Measurements from ENCODE around the gene KRTAP2-4. TPM values are rescaled to one million over a fixed set of nuclear protein-coding genes. Genes with fewer than 3 reads are reported as not detected.

Gene KRTAP2-4
- total and polyA plus RNA-seq, 2 of the 4 experiments (the other 2 are of a cell fraction), result not detected

GRCh38 chr17:41069031-41069430 lies 3.4 kb upstream of the KRTAP2-4 start (continued):
- no peak for TF ChIP-seq RCOR1 (IDR thresholded peaks at IDR 0.05; ENCODE audit: insufficient replicate concordance, low read length)
- TF ChIP-seq CHD1 (IDR thresholded peaks at IDR 0.05; ENCODE audit: low read depth, low read length), result no peak

- CTCF ChIA-PET, result no interaction called here
- peak; percentile 73 for DNase-seq
- TF ChIP-seq NFE2L2 (IDR thresholded peaks at IDR 0.05; ENCODE audit: low read depth, low read length) (no peak), MXI1 (IDR thresholded peaks at IDR 0.05; ENCODE audit: borderline replicate concordance, low read depth, low read length) (no peak), RCOR1 (IDR thresholded peaks at IDR 0.05; ENCODE audit: insufficient replicate concordance, low read length) (no peak), ELK1 (IDR thresholded peaks at IDR 0.05; ENCODE audit: borderline replicate concordance, low read depth, low read length) (no peak), FOS (IDR thresholded peaks at IDR 0.05; ENCODE audit: low read depth, low read length) (no peak), POLR2A (IDR thresholded peaks at IDR 0.05; ENCODE audit: low read depth, low read length) (no peak), CTCF (conservative IDR thresholded peaks at IDR 0.05; ENCODE audit: low read depth, low read length) (no peak), RFX5 (IDR thresholded peaks at IDR 0.05; ENCODE audit: low read depth, low read length) (no peak), BHLHE40 (IDR thresholded peaks at IDR 0.05; ENCODE audit: low read depth, low read length) (no peak), USF2 (IDR thresholded peaks at IDR 0.05; ENCODE audit: low read depth, low read length) (no peak), MAFK (IDR thresholded peaks at IDR 0.05; ENCODE audit: low read depth, low read length) (no peak), RAD21 (IDR thresholded peaks at IDR 0.05; ENCODE audit: low read length) (no peak), CHD1 (IDR thresholded peaks at IDR 0.05; ENCODE audit: low read depth, low read length) (no peak), SMC3 (IDR thresholded peaks at IDR 0.05; ENCODE audit: low read depth, low read length) (no peak)
Measured at GRCh38 chr17:41067281-41067680, 1.6 kb upstream of the KRTAP2-4 start.

More at GRCh38 chr17:41067281-41067680, 1.6 kb upstream of the KRTAP2-4 start:
- no peak overlapping the region for H3K27ac ChIP-seq (ENCODE audit: insufficient read depth, low read length)
- in situ Hi-C loops (cut with MboI; ENCODE audit: low sequenced_read_pairs), result no loop called here
- H3K4me1 ChIP-seq (ENCODE audit: control insufficient read depth, insufficient read depth, low read length), result peaks cover 5% of the 10 kb centered on the region; the same call in 1 of the 2 replicates
- dilution Hi-C loops (cut with HindIII; ENCODE audit: low sequenced_read_pairs, unreplicated experiment), result no loop called here
- no TSS peak for BruUV-seq (replicated peaks)
- peak overlapping the region; percentile 96 for H2BK120ac ChIP-seq (ENCODE audit: low read depth, low read length)
- peak overlapping the region; percentile 89 for H3K14ac ChIP-seq (replicated peaks; ENCODE audit: low read depth, low read length)
- POLR2A ChIA-PET (ENCODE audit: unreplicated experiment), result no interaction called here
- peak overlapping the region; percentile 74; the same call in 2 of the 3 replicates for H2BK15ac ChIP-seq (ENCODE audit: low read depth, low read length)
- no peak overlapping the region for H3K4me2 ChIP-seq (ENCODE audit: low read depth, low read length)
- H2AFZ ChIP-seq (replicated peaks; ENCODE audit: low read length, poor library complexity), result no peak overlapping the region
- H4K91ac ChIP-seq (ENCODE audit: insufficient read depth, low read depth, low read length), result peak overlapping the region; percentile 90
- no peak overlapping the region for H3K9ac ChIP-seq (ENCODE audit: low read depth, low read length)
- peak overlapping the region; percentile 94 for H2BK5ac ChIP-seq (ENCODE audit: low read depth, low read length, poor library complexity, severe bottlenecking)
- no peaks in the 10 kb centered on the region for H3K9me3 ChIP-seq (ENCODE audit: control insufficient read depth, insufficient read depth, low read length)
- no peak overlapping the region for H3K56ac ChIP-seq (ENCODE audit: extremely low read depth, insufficient read depth, low read length)
- H4K20me1 ChIP-seq (ENCODE audit: insufficient read depth, low read length), result no peaks in the 10 kb centered on the region
- H3K36me3 ChIP-seq (ENCODE audit: control insufficient read depth, insufficient read depth, low read length), result no peaks in the 10 kb centered on the region
- H2AK5ac ChIP-seq (ENCODE audit: low read depth, low read length), result peak overlapping the region; percentile 79
- H3K4ac ChIP-seq (ENCODE audit: low read depth, low read length), result peak overlapping the region; percentile 95
- peak overlapping the region; percentile 82; the same call in 1 of the 2 replicates for H4K5ac ChIP-seq (ENCODE audit: low read depth, low read length)
- no peak overlapping the region for H2AK9ac ChIP-seq (replicated peaks; ENCODE audit: low read depth, low read length, poor library complexity)
- peaks cover 7% of the 10 kb centered on the region for H3K9me1 ChIP-seq (ENCODE audit: insufficient read depth, low read length)
- ATAC-seq (ENCODE audit: low read depth), result peak; percentile 21
- H3K18ac ChIP-seq (ENCODE audit: low read depth, low read length), result peak overlapping the region; percentile 90; the same call in 1 of the 2 replicates
- H3K23ac ChIP-seq (ENCODE audit: low read depth, low read length), result peak overlapping the region; percentile 48; the same call in 1 of the 2 replicates
- no peaks in the 10 kb centered on the region for H3K27me3 ChIP-seq (ENCODE audit: control insufficient read depth, insufficient read depth, low read length)
- no peaks in the 10 kb centered on the region for H3K79me1 ChIP-seq (ENCODE audit: low read depth in 1 of 2, low read length in 2 of 2)
- no peak overlapping the region for H3K4me3 ChIP-seq (ENCODE audit: insufficient read depth, low read depth, low read length)
- peak overlapping the region; percentile 79 for H2BK20ac ChIP-seq (ENCODE audit: low read depth, low read length)
- peak overlapping the region; percentile 7 to 91; a peak in 3 of 4 replicates for H4K8ac ChIP-seq (ENCODE audit: low read depth in 2 of 2, low read length in 2 of 2)
- intact Hi-C loops (cut with micrococcal nuclease), result no loop called here

Data from IMR-90 (cell line).